GM10266 (cell line): ENCODE results near the gene HHLA2.
A peak's percentile ranks its signal among the peaks of the same experiment; 100 is the strongest.

Source experiments
- DNase-seq: peaks from one replicate; pipeline ENCODE4 v3.0.0; 2012; ENCODE audit errors: extremely low spot score
- TF ChIP-seq, protein P1 (sequence below): IDR thresholded peaks from 2 replicates; pipeline ENCODE4 v1.5.1; 2012; ENCODE audit warnings: mild to moderate bottlenecking, low read depth; ENCODE audit not compliant: control insufficient read depth, insufficient read depth; ENCODE audit errors: missing control alignments

Gene HHLA2

DNA sequence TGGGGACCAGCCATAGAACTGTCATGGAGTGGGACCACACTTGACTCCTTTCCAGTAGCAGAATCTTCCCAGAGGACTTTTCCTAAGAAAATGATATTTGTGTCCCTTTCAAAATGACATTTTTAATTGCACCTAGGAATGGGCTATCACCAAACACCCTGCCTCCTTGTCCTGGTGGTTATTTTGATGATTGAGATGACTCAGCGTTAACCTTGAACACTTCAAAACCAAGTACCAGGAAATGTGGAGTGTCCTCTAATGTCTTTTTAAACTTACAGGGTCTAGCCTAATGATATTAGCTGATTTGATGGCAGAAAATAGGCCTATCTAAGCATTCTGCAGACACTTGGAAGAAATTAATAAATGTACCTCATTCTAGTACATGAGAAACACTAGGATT, 90.7 kb downstream of the HHLA2 start:
- TF ChIP-seq, protein P1, sequence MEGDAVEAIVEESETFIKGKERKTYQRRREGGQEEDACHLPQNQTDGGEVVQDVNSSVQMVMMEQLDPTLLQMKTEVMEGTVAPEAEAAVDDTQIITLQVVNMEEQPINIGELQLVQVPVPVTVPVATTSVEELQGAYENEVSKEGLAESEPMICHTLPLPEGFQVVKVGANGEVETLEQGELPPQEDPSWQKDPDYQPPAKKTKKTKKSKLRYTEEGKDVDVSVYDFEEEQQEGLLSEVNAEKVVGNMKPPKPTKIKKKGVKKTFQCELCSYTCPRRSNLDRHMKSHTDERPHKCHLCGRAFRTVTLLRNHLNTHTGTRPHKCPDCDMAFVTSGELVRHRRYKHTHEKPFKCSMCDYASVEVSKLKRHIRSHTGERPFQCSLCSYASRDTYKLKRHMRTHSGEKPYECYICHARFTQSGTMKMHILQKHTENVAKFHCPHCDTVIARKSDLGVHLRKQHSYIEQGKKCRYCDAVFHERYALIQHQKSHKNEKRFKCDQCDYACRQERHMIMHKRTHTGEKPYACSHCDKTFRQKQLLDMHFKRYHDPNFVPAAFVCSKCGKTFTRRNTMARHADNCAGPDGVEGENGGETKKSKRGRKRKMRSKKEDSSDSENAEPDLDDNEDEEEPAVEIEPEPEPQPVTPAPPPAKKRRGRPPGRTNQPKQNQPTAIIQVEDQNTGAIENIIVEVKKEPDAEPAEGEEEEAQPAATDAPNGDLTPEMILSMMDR = no peak
- no peak for DNase-seq

GRCh38 chr3:108388136-108389132, 92.1 kb downstream of the HHLA2 start:
- peak; percentile 32 for DNase-seq
- TF ChIP-seq, protein P1 = no peak

- DNase-seq = no peak
- TF ChIP-seq, protein P1 = no peak
Observed at GRCh38 chr3:108389372-108389771, 93.0 kb downstream of the HHLA2 start.

DNA sequence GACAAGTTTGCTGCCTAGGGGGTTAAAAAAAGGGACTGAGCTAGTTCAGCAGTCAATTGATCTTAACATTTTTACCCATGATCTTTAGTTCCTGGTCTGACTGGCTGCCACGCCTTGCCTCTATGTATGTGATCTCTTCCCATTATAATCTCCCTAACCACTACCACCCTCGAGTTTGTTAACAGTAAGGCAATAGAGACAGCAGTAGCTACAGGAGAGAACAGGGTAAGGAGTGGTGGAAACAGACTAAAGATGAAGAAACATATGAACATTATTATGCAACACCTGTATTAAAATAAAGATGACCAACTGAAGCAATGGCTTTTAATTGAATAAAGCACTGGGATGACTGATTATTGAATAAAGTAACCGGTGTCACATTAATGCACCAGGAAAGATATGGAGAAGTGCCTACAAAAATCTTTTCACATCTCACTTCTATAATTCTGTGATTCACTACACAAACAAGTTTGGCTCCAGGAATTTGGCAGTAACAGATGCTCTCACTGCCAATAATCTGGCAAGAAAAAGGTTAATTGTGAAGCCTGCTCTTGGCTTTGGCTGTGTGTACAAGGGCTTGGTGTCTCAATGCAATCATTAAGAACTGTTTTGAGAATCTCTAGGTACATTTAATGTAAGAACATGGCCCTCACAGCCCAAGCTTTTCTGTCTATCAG, 95.7 kb downstream of the HHLA2 start:
- TF ChIP-seq, protein P1 = no peak
- DNase-seq = no peak

GRCh38 chr3:108393128-108393900, 97.0 kb downstream of the HHLA2 start:
- DNase-seq = no peak
- TF ChIP-seq, protein P1 = no peak

DNA sequence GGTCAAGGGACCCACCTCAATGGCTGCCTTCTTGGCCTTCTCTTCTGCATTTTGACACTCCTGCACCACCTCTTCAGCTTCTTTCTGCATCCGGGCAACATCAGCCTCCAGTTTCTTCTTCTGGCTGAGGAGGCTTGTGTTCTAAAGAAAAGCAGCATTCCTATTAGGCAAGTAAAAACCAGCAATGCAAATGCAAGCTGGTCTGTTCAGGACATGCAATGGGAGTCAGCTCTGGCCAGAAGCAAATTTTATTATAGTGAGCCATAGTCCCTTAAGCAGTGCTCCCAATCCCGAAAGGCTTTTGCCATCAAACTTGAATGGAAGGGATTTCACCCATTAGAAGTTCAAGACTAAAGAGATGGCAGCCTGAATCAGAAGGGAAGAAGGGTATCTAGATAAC, 97.7 kb downstream of the HHLA2 start:
- no peak for DNase-seq
- TF ChIP-seq, protein P1 = no peak
